Right renal cortex interstitium (tissue), 3 donors: ENCODE results near the gene RBPJL. TPM values are rescaled to one million over a fixed set of nuclear protein-coding genes. Genes with fewer than 3 reads are reported as not detected.

Source experiments
- DNase-seq, 3 donors: peaks; one replicate each; pipeline ENCODE4 v3.0.0-alpha.2; 2013; ENCODE audit warnings: low read depth in 3 of 3, low spot score in 2 of 3
- polyA plus RNA-seq, 3 donors: library from polyadenylated mRNA; unstranded; fragments of 120-200 nt; gene quantifications; one replicate each; pipeline ENCODE4 v1.2.1, GENCODE V29; 2013; ENCODE audit not compliant: insufficient read length in 3 of 3

Gene RBPJL
- polyA plus RNA-seq, 3 donors: not detected

- no peak for DNase-seq
Measured at GRCh38 chr20:45316150-45317080, 9.8 kb downstream of the RBPJL start.

GRCh38 chr20:45317826-45318225 is 11.2 kb downstream of the RBPJL start:
- no peak for DNase-seq

- no peak for DNase-seq
Measured at GRCh38 chr20:45318386-45318939, 11.8 kb downstream of the RBPJL start.

- DNase-seq: no peak
Measured at GRCh38 chr20:45318948-45319347, 12.3 kb downstream of the RBPJL start.

- DNase-seq: no peak
Measured at GRCh38 chr20:45320948-45321595, 14.4 kb downstream of the RBPJL start.

- DNase-seq: no peak
Measured at GRCh38 chr20:45322952-45323383, 16.3 kb downstream of the RBPJL start.

GRCh38 chr20:45323731-45324130 is 17.1 kb downstream of the RBPJL start:
- no peak for DNase-seq

GRCh38 chr20:45325371-45325770 is 18.7 kb downstream of the RBPJL start:
- no peak for DNase-seq

GRCh38 chr20:45328451-45328850 is 21.8 kb downstream of the RBPJL start:
- DNase-seq: no peak

- no peak for DNase-seq
Measured at GRCh38 chr20:45329497-45330319, 23.1 kb downstream of the RBPJL start.

GRCh38 chr20:45330476-45330875 is 23.8 kb downstream of the RBPJL start:
- DNase-seq: no peak

- no peak for DNase-seq
Measured at GRCh38 chr20:45336530-45337366, 30.1 kb downstream of the RBPJL start.

GRCh38 chr20:45337367-45338120 is 30.9 kb downstream of the RBPJL start:
- DNase-seq: no peak

- DNase-seq: no peak
Measured at GRCh38 chr20:45338121-45339030, 31.7 kb downstream of the RBPJL start.

- DNase-seq: no peak
Measured at GRCh38 chr20:45339084-45339483, 32.4 kb downstream of the RBPJL start.

- no peak for DNase-seq
Measured at GRCh38 chr20:45339799-45340198, 33.2 kb downstream of the RBPJL start.

GRCh38 chr20:45340236-45340847 is 33.7 kb downstream of the RBPJL start:
- DNase-seq: no peak

GRCh38 chr20:45340951-45341350 is 34.3 kb downstream of the RBPJL start:
- no peak for DNase-seq
